ENCODE results near the gene NIPBL. TPM values are rescaled to one million over a fixed set of nuclear protein-coding genes. Genes with fewer than 3 reads are reported as not detected.
"Not testable (repeated sequence)": the region's sequence is repeated elsewhere in the genome, so short reads cannot be mapped to it uniquely, and the experiment has no call there.

The NIPBL gene
- total and polyA plus RNA-seq, 8 donors, result 8.2 to 100 (median 32.2) TPM

DNA sequence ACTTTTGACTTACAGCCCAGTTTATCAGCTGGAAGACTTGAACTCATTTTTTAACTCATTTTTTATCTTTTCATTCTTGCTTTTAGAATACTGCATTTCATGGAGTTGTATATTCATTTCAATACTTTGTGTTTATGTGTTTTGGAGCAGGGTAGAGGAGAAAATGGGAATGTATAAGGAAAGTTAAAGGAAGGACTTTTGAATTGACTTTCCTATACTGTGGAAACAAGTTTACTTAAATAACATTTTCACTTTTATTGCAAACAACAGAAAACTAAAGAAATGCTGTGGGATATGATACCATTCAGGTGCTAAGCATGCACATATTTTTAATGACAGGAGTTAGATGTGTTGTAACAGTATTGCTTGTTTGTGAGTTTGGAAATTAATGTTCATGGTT lies 11.7 kb downstream of the NIPBL start:
- Histone ChIP-seq H3K27me3 (no peaks in the 10 kb centered on the region), H3K9me3 (no peaks in the 10 kb centered on the region), H3K36me3 (peaks cover 0 to 16% (median 6%) of the 10 kb centered on the region in 4 donors), H3K4me1 (peaks cover 0 to 77% (median 38%) of the 10 kb centered on the region in 4 donors), H3K4me3 (no peak overlapping the region), H3K27ac (no peak overlapping the region)
- intact Hi-C loops (cut with DNase I; ENCODE audit: low total_unique reads), result loop anchor here (10.0 kb wide), 1 partner anchor 56 kb away; no protein-coding TSS in a partner anchor
- no peak for DNase-seq
- TF ChIP-seq POLR2A (IDR thresholded peaks at IDR 0.05) (no peak), CTCF (IDR thresholded peaks at IDR 0.05) (no peak), EP300 (IDR thresholded peaks at IDR 0.05) (no peak), POLR2AphosphoS5 (IDR thresholded peaks at IDR 0.05) (no peak)

- H3K4me3 ChIP-seq, result no peak overlapping the region
- H3K27me3 ChIP-seq, result no peaks in the 10 kb centered on the region
- H3K4me1 ChIP-seq, result peaks cover 0 to 77% (median 38%) of the 10 kb centered on the region in 4 donors
- no peak for DNase-seq
- 77 to 90% (median 86%) methylated on average over 1 of the region's 1 CpG for WGBS, 5 donors
- peaks cover 0 to 16% (median 6%) of the 10 kb centered on the region in 4 donors for H3K36me3 ChIP-seq
- TF ChIP-seq POLR2AphosphoS5 (IDR thresholded peaks at IDR 0.05) (no peak), EP300 (IDR thresholded peaks at IDR 0.05) (no peak), POLR2A (IDR thresholded peaks at IDR 0.05) (no peak)
- intact Hi-C loops (cut with DNase I; ENCODE audit: low total_unique reads), result loop anchor here (10.0 kb wide), 1 partner anchor 56 kb away; no protein-coding TSS in a partner anchor
- no peaks in the 10 kb centered on the region for H3K9me3 ChIP-seq
- H3K27ac ChIP-seq, result no peak overlapping the region
These were observed 12.7 kb downstream of the NIPBL start for GRCh38 chr5:36889264-36889663.

DNA sequence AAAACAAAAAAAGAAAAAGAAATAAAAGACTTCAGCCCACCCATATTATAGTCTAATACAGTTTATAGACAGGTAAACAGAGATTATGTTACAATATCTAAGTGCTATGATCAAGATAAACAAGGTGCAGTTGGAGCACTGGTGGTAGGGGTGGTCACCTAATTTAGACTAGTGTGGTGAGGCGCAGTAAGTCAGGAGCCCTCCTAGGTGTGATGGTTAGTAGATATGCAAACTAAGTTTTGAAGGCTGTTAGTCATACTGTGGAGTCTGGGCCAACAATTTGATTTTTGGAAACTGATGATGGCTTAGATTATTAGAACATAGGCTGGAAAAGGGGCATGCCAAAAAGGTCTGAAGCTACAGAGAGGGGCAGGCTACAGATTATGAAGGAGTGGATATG lies 14.7 kb downstream of the NIPBL start:
- no peak overlapping the region for H3K27ac ChIP-seq
- no peaks in the 10 kb centered on the region for H3K9me3 ChIP-seq
- TF ChIP-seq POLR2AphosphoS5 (IDR thresholded peaks at IDR 0.05) (no peak), EP300 (IDR thresholded peaks at IDR 0.05) (no peak), CTCF (IDR thresholded peaks at IDR 0.05) (no peak), POLR2A (IDR thresholded peaks at IDR 0.05) (no peak)
- peaks cover 0 to 75% (median 36%) of the 10 kb centered on the region in 4 donors for H3K4me1 ChIP-seq
- 96 to 100% (median 100%) methylated on average over 1 of the region's 1 CpG for WGBS, 5 donors
- no peaks in the 10 kb centered on the region for H3K27me3 ChIP-seq
- DNase-seq, result no peak
- H3K4me3 ChIP-seq, result no peak overlapping the region
- intact Hi-C loops (cut with DNase I; ENCODE audit: low total_unique reads), result no loop called here
- H3K36me3 ChIP-seq, result peaks cover 0 to 6% (median 0%) of the 10 kb centered on the region in 4 donors

DNA sequence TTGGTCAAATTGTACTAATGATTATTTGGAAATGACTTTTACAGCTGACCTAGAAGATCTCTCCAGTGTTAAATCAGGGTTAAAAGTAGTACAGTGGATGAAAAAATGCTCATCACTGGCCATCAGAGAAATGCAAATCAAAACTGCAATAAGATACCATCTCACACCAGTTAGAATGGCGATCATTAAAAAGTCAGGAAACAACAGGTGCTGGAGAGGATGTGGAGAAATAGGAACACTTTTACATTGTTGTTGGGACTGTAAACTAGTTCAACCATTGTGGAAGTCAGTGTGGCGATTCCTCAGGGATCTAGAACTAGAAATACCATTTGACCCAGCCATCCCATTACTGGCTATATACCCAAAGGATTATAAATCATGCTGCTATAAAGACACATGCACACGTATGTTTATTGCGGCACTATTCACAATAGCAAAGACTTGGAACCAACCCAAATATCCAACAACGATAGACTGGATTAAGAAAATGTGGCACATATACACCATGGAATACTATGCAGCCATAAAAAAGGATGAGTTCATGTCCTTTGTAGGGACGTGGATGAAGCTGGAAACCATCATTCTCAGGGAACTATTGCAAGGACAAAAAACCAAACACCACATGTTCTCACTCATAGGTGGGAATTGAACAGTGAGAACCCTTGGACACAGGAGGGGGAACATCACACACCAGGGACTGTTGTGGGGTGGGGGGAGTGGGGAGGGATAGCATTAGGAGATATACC lies 15.7 kb downstream of the NIPBL start:
- H3K9me3 ChIP-seq; H3K36me3 ChIP-seq; DNase-seq; H3K4me3 ChIP-seq; H3K27ac ChIP-seq; intact Hi-C loops (cut with DNase I; ENCODE audit: low total_unique reads); H3K27me3 ChIP-seq: not testable (repeated sequence)
- 87 to 100% (median 95%) methylated on average over 2 to 4 of the region's 6 CpGs for WGBS, 5 donors
- H3K4me1 ChIP-seq, result peaks cover 0 to 77% (median 37%) of the 10 kb centered on the region in 4 donors

- Histone ChIP-seq H3K27ac (no peak overlapping the region), H3K9me3 (no peaks in the 10 kb centered on the region), H3K4me3 (no peak overlapping the region), H3K36me3 (peaks cover 0 to 6% (median 0%) of the 10 kb centered on the region in 4 donors), H3K27me3 (no peaks in the 10 kb centered on the region), H3K4me1 (peaks cover 4 to 77% (median 39%) of the 10 kb centered on the region in 4 donors)
- WGBS, 5 donors, result 68 to 97% (median 72%) methylated on average over 1 of the region's 1 CpG
- DNase-seq, result no peak
- TF ChIP-seq POLR2A (IDR thresholded peaks at IDR 0.05) (no peak), EP300 (IDR thresholded peaks at IDR 0.05) (no peak), CTCF (IDR thresholded peaks at IDR 0.05) (no peak), POLR2AphosphoS5 (IDR thresholded peaks at IDR 0.05) (no peak)
- intact Hi-C loops (cut with DNase I; ENCODE audit: low total_unique reads), result no loop called here
These were observed 18.4 kb downstream of the NIPBL start for GRCh38 chr5:36894954-36895353.
